IPS DF 4.7 (cell line): Measurements from ENCODE around the gene CHRNB4.
"Not testable (repeated sequence)": the region's sequence is repeated elsewhere in the genome, so short reads cannot be mapped to it uniquely, and the experiment has no call there.

ENCODE experiments used
- DNase-seq: peaks from one replicate; pipeline ENCODE4 v3.0.0-alpha.2; 2013; ENCODE audit warnings: low spot score; ENCODE audit errors: extremely low read depth

The CHRNB4 gene

DNA sequence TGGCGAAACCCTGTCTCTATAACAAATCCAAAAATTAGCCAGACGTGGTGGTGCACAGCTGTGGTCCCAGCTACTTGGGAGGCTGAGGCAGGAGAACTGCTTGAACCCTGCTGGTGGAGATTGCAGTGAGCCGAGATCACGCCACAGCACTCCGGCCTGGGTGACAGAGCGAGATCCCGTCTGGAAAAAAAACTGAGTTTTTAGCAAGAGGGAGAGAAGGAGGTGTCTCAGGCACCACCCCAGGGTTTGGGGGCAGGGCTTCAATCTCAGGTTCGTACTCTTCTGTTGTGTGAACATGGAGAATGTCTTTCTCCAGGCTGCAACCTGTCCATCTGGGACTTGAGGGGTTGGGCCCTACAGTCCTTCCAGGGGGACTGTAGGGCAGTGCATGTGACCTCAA, 22.9 kb downstream of the CHRNB4 start:
- no peak for DNase-seq

DNA sequence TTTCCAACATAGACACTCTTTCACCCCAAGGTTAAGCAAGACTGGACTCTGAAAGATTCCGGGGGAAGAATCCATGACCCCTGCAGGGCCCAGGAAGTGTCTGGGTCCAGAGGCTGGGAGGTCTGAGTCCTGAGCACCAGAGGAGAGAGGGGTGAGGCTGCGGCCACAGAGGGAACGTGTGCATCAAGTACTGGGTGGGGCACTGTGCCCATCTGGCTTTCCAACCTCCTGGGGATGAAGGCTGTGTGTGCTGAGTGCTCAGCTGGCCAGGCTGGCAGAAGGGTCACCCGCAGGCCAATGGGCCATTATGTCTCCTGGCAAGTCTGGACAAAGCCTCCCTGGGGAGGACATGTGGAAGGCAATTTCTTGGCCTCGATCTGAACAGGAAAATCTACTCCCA, 23.5 kb downstream of the CHRNB4 start:
- DNase-seq = no peak

GRCh38 chr15:78617076-78617475, 23.9 kb downstream of the CHRNB4 start:
- DNase-seq = no peak

DNA sequence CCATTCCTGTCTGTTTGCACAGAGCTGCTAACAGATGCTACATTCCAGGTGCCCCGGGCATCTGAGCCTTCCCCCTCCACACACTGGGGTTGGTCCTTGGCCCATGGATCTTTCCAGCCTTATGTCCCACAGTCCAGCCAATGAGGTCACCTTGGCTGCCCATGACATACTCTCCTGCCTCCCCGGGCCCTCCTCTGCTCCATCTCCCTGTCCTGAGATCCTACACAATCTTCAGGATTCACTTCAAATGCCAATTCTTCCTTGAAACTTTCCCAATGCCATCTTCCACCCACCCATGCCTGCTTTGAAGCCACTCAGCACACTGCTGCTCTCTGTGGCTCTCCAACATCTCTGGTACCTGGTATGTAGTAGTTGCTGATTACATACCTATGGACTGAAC, 24.5 kb downstream of the CHRNB4 start:
- no peak for DNase-seq

- no peak for DNase-seq
These were observed 25.8 kb downstream of the CHRNB4 start for GRCh38 chr15:78615151-78615589.

GRCh38 chr15:78614021-78614420, 27.0 kb downstream of the CHRNB4 start:
- no peak for DNase-seq

- not testable (repeated sequence) for DNase-seq
These were observed 31.5 kb downstream of the CHRNB4 start for GRCh38 chr15:78609551-78609950.

GRCh38 chr15:78605680-78606079, 35.3 kb downstream of the CHRNB4 start:
- no peak for DNase-seq

DNA sequence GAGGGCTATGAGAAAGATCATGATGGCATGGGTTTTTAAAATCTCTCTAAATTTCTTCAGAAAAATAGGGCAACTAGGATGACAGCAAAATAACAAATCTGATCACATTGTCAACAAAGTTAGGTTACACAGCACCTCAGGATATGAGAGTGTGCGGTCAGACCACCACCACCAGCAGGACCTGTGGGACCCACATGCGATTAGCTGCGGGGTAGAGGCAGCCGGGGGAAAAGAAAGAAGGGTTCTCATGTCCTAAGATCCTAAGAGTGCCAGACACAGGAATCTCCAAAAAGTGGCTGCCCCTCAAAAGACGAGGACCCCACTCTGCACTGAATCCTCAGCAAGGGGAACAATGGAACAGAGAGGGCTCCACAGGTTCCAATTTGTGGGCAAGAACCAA, 35.8 kb downstream of the CHRNB4 start:
- no peak for DNase-seq

- DNase-seq = no peak
These were observed 36.6 kb downstream of the CHRNB4 start for GRCh38 chr15:78604420-78604819.

DNA sequence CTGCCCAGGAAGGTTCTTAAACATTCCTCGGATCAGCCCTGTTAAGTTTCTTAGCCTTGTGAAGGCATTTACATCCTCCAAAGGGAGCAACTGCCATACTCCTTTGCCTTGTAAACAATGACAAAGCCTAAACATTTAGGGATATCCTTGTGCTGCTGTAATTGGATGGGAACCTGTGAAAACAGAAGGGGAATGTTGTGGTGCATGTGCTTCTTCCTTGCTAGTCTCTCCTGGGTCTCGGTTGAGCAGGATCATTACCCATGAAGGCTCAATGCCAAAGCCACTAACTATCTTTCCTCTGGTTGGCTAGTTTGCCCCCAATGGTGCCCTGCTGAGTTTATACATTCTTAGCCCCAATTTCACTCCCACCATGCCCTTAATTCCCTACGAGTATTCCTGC, 37.5 kb downstream of the CHRNB4 start:
- no peak for DNase-seq

- no peak for DNase-seq
These were observed 41.8 kb downstream of the CHRNB4 start for GRCh38 chr15:78599189-78599588.

GRCh38 chr15:78598348-78598747, 42.7 kb downstream of the CHRNB4 start:
- no peak for DNase-seq

DNA sequence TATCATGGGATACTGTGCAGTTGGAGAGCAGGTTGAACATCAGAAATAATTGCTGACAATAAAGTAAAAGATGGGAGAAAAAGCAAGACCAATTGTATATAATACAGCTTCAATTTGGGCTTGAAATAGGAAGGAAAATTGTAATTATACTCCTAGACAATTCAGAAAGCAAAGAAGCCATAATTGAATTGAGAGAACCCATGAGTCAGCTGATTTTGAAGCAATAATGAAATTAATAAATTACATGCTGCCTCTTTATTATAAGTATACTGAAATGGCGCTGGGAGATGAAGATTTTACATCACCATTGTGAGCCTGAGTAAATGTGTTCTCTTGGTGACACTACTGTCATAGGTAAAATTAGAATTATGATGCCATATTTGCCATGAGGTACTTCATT, 43.4 kb downstream of the CHRNB4 start:
- DNase-seq = no peak

DNA sequence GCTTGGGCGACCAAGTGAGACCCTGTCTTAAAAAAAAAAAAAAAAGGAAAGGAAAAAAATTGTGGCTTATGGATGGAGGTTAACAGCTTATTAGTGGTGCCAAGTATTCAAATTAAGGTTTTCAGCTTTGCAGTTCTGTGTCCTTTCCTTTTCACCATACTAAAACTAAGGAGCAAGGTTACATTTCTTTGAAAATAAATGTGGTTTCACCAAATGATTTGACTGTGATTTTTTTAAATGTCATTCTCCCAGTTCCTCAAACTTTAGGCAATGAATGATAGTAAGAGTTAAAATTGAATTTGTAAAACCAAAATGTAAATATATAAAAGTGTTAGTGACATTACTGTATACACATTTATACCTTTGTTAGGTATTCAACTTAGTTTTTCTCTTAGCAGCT, 66.1 kb downstream of the CHRNB4 start:
- DNase-seq = no peak
